Hindlimb muscle (tissue), 1 donor: ENCODE results near the gene KAZALD1. TPM values are rescaled to one million over a fixed set of nuclear protein-coding genes. Genes with fewer than 3 reads are reported as not detected.

Experiments
- DNase-seq: peaks from one replicate; pipeline ENCODE4 v3.0.0-alpha.2; 2013
- polyA plus RNA-seq: library from polyadenylated mRNA; unstranded; fragments of 120-200 nt; gene quantifications from one replicate; pipeline ENCODE4 v1.2.1, GENCODE V29; 2013; ENCODE audit not compliant: insufficient read length

Gene KAZALD1
- polyA plus RNA-seq, 1 donor = 23.5 TPM

GRCh38 chr10:101047961-101048892 is 13.6 kb upstream of the KAZALD1 start:
- no peak for DNase-seq

DNA sequence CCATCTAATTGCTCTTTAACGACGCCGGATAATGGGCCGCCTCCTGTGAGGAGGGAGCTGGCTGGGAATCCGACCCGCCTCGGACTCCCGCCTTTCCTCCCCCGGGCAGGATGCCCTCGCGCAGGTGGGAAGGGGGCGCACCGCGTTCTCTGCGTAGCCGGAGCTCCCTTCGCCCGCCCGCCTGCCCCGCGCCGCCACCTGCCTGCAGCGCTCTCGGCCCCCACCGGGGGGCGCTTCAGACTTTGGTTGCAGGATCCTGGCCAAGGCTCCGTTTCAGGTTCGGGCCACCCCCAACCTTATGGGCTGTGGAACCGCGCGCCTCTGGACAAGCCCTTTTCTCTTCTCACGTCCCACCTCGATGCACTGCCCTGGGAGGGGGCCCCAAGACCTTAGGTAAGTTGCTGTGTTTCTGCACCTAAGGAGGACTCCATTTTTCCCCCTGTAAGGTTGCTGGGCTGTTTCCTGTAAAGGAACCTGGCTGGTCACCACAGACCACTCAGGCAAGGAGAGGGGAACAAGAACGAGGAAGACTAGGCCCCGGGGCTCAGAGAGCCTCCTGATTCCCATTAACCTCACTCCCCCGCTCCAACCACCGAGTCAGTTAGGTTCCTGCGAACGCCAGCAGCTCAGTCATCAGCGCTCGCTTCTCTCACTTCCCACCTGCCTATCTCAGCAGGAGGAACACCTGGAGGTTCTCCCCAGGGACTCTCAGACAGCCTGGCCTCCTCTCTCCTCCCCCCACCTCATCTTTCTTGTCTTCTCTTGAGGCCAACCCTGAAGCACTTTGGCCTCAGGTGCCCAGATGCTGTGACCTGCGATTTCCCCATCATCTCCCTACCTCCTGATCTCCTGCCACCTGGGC is 11.3 kb upstream of the KAZALD1 start:
- DNase-seq = no peak

DNA sequence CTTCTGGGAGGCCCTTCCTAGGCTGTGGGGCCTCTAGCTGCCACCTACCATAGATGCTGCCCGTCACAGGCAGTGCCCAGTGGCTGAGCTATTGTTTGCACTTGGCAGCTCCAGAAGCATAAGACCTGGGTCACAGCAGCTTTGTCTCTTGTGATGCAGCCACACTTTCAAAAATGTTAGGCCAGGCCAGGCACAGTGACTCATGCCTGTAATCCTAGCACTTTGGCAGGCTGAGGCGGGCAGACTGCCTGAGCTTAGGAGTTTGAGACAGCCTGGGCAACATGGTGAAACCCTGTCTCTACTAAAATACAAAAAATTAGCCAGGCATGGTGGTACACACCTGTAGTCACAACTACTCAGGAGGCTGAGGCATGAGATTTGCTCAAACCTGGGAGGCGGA is 9.5 kb upstream of the KAZALD1 start:
- DNase-seq = no peak

DNA sequence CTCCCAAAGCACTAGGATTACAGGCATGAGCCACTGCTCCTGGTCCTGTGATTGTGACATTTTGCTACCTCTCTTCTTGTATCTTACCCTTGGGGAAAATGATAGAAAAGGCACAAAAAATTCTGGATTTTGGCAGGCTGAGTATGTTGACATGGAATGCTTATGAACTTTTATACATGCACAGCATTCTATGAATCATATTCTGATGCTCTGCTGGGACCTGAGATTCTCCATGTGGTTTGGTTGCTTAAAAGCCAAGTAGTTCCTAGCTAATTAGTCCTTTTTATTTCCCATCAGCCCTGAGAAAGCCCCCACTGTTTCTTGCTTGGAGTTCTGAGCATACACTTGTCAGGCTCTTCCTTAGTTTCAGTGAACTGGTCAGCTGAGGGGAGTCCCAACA is 8.3 kb upstream of the KAZALD1 start:
- DNase-seq = no peak

GRCh38 chr10:101054351-101054750 is 7.4 kb upstream of the KAZALD1 start:
- no peak for DNase-seq

GRCh38 chr10:101054876-101055275 is 6.9 kb upstream of the KAZALD1 start:
- no peak for DNase-seq

GRCh38 chr10:101055411-101055810 is 6.4 kb upstream of the KAZALD1 start:
- DNase-seq = no peak

- DNase-seq = no peak
Measured at GRCh38 chr10:101056365-101057151, 5.2 kb upstream of the KAZALD1 start.

GRCh38 chr10:101060036-101060950 is 1.5 kb upstream of the KAZALD1 start:
- peak; percentile 94 for DNase-seq

DNA sequence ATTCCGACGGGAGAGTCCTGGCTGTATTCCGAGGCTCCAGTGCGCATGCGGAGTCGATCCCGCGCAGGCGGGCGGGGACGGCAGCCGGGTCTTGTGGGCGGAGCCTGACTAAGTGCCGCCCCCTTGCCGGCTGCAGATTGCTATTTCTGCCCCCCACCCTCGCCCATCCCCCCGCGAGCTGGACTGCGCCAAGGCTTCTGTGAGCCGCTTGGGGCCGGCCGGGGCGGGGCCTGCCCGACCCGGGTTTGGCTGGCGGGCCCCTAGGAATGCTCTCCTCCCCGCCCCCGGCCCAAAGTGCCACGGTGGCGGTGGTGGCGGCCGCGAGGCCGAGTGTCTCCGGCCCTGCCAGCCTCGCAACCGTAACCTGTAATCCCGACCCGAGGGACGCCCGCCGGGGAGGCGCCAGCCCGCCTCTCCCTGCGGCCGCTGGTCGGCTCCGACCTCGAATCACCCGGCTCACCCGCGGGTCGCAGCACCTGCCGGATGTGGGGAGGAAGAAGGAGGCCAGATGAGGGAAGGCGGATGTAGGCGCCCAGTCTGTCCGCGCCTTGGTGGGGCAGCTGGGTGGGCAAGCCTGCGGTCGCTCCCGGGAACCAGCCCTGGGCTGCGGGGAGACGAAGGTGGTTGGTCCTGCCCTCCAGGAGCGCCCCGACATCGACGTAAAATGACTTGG is 702 bp upstream of the KAZALD1 start:
- peak; percentile 98 for DNase-seq

DNA sequence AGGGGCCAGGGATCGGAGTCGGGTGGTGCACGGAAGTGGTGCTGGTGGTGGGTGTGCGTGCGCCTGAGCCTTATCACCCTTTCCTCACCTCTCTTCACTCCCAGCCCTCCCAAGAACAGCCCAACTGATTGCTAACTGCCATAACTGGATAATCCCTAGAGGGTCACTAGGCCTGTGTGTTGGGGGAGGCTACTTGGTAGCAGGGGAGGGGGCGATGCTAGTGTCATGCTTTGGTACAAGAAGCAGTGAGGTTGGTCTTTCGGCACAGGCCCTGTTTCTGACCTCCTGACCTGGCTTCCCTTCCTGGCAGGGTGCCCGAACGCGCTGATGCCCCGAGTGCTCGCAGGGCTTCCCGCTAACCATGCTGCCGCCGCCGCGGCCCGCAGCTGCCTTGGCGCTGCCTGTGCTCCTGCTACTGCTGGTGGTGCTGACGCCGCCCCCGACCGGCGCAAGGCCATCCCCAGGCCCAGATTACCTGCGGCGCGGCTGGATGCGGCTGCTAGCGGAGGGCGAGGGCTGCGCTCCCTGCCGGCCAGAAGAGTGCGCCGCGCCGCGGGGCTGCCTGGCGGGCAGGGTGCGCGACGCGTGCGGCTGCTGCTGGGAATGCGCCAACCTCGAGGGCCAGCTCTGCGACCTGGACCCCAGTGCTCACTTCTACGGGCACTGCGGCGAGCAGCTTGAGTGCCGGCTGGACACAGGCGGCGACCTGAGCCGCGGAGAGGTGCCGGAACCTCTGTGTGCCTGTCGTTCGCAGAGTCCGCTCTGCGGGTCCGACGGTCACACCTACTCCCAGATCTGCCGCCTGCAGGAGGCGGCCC is 652 bp downstream of the KAZALD1 start:
- DNase-seq = peak; percentile 62

GRCh38 chr10:101063050-101063525 is 1.3 kb downstream of the KAZALD1 start:
- no peak for DNase-seq

DNA sequence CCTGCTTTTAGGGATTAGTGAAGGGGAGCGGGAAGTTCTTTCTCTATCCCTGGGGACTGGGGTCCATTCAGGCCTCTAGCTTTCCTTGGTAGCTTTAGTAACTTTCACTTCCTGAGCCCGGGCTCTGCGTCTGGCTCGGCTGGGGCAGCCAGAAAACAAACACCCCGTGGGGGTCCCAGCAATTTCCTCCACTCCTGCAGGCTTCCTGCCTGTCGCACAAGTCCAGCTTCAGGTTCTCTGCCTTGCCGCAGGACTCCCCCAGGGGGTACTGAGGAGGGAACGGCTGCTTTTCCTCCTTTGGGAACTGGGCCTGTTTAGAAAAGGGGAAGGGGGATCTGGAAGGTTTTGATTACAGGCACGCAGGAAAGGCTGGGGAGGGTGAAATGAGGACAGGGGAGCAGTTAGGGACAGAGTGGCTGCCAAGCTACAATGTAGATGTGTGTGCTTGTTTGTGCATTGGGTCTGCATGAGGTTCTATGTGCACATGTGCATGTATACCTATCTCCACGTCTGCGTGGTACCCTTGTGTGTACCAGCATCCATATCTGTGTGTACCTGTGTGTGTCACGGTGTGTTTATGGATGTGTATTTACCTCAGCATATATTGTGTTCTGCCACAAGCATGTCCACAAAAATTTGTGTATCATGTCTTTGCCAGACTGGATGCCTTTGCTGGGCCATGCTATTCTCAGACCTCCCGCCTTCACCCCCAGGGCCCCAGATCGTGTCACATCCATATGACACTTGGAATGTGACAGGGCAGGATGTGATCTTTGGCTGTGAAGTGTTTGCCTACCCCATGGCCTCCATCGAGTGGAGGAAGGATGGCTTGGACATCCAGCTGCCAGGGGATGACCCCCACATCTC is 2.0 kb downstream of the KAZALD1 start:
- no peak for DNase-seq

- no peak for DNase-seq
Measured at GRCh38 chr10:101064415-101065030, 2.7 kb downstream of the KAZALD1 start.

GRCh38 chr10:101065481-101066145 is 3.8 kb downstream of the KAZALD1 start:
- peak; percentile 53 for DNase-seq

DNA sequence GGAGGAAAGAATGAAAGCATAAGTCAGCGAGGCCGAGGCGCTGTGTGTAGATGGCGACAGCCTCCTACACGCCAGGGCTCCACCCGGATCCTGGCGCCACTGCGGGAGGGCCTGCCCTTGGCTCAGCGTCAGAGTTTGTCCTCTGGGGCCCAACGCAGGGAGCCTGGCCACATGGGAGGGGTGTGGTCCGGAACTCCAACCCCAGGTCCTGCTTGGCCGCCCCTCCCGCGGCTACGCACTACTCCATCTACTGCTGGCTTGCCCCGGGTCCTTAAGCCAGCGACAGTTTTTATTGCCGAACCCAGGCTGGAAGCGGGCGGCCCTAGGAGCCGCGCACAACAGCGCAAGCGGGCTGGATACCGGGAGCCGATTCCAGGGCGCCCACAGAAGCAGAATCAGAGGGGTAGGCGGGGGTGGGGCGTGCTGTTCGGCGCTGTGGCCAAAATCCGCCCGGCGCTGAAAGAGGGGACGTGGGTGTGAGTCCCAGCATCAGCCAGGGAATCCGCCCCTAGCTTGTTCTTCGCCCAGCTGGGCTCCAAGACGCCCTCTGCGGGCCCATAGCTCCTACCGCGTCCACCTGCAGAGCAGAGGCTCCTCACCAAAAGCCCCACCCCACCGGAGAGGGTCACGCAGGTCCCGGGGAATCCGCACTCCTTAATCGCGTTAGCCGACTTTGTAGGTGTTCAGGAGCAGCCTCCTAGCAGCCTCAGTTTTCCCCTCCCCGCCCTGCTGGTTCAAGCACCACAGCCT is 4.5 kb downstream of the KAZALD1 start:
- DNase-seq = peak; percentile 49

DNA sequence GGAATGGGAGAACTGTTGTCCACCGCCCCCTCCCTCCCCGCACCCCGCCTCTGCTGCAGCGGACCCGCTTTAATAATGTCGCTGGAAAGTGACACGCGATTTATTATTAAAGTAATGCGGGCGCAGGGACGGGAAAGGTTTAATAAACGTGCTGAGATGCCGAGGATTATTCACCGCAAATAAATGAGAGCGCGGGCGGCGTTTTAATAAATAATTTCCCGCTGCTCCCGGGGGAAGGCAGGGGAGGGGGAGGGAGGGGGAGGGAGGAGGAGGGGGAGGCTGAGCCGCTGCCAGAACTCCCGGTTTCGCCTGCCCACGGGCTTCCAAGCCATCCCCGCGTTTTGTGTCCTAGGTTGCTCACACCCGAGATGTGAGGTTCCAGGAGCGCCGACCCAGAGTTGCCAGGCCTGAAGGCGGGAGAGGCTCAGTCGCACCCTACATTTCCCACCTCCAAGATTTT is 5.1 kb downstream of the KAZALD1 start:
- no peak for DNase-seq
